CD4-positive, alpha-beta T cell treated with Interferon gamma for 1 hour (primary cell): ENCODE results near the gene NR1I3.
"Not testable (repeated sequence)": the region's sequence is repeated elsewhere in the genome, so short reads cannot be mapped to it uniquely, and the experiment has no call there.

Experiments
- DNase-seq: peaks from one replicate; pipeline ENCODE4 v3.0.0-alpha.2; 2020

The NR1I3 gene

GRCh38 chr1:161238039-161238473, at the start of gene NR1I3:
NR1I3 (minus strand) TSS chr1:161238203; CDS start chr1:161236565, 1,638 bp downstream.
- no peak for DNase-seq

- no peak for DNase-seq
These were observed 49.6 kb upstream of the NR1I3 start for GRCh38 chr1:161287482-161288054.

- no peak for DNase-seq
These were observed 47.5 kb upstream of the NR1I3 start for GRCh38 chr1:161285521-161285920.

GRCh38 chr1:161285113-161285512, 47.1 kb upstream of the NR1I3 start:
- no peak for DNase-seq

- DNase-seq: no peak
These were observed 45.0 kb upstream of the NR1I3 start for GRCh38 chr1:161282991-161283390.

GRCh38 chr1:161274874-161275273, 36.9 kb upstream of the NR1I3 start:
- DNase-seq: no peak

GRCh38 chr1:161273402-161273801, 35.4 kb upstream of the NR1I3 start:
- no peak for DNase-seq

- DNase-seq: no peak
These were observed 29.3 kb upstream of the NR1I3 start for GRCh38 chr1:161267321-161267720.

- no peak for DNase-seq
These were observed 28.8 kb upstream of the NR1I3 start for GRCh38 chr1:161266836-161267235.

GRCh38 chr1:161266202-161266601, 28.2 kb upstream of the NR1I3 start:
- no peak for DNase-seq

GRCh38 chr1:161265305-161265704, 27.3 kb upstream of the NR1I3 start:
- DNase-seq: no peak

- no peak for DNase-seq
These were observed 23.5 kb upstream of the NR1I3 start for GRCh38 chr1:161261261-161262235.

GRCh38 chr1:161260376-161261260, 22.6 kb upstream of the NR1I3 start:
- no peak for DNase-seq

GRCh38 chr1:161259765-161260164, 21.8 kb upstream of the NR1I3 start:
- no peak for DNase-seq

- DNase-seq: no peak
These were observed 21.3 kb upstream of the NR1I3 start for GRCh38 chr1:161259345-161259702.

- DNase-seq: peak; percentile 8
These were observed 20.7 kb upstream of the NR1I3 start, which contains the start of gene PCP4L1 for GRCh38 chr1:161258439-161259344. PCP4L1 (plus strand) TSS chr1:161258745; CDS start chr1:161258975, 230 bp downstream.

- not testable (repeated sequence) for DNase-seq
These were observed 19.1 kb upstream of the NR1I3 start for GRCh38 chr1:161257109-161257508.

GRCh38 chr1:161255955-161256520, 18.0 kb upstream of the NR1I3 start:
- DNase-seq: not testable (repeated sequence)

GRCh38 chr1:161255302-161255701, 17.3 kb upstream of the NR1I3 start:
- not testable (repeated sequence) for DNase-seq

GRCh38 chr1:161251579-161251978, 13.6 kb upstream of the NR1I3 start:
- DNase-seq: no peak

- no peak for DNase-seq
These were observed 12.8 kb upstream of the NR1I3 start for GRCh38 chr1:161250829-161251228.

GRCh38 chr1:161250100-161250499, 12.1 kb upstream of the NR1I3 start:
- not testable (repeated sequence) for DNase-seq
